Endothelial cell of umbilical vein (primary cell): ENCODE results near the gene TPD52L2. TPM values are rescaled to one million over a fixed set of nuclear protein-coding genes. Genes with fewer than 3 reads are reported as not detected.

Experiments used
- BruUV-seq: library from RNA; stranded (reverse); fragments of 400-500 nt; replicated peaks from 2 replicates; lab custom pipeline; 2021; lab: Mats Ljungman, UMichigan
- CTCF ChIA-PET: fragments of 300-600, 350-600 bp; sonication (Branson Sonifier 250); formaldehyde crosslinking; loops from one replicate; lab custom pipeline; 2021; ENCODE audit warnings: antibody characterized with exemption, inconsistent platforms; lab: Charles Lee
- POLR2A ChIA-PET: fragments of 300-600, 350-600 bp; sonication (Branson Sonifier 250); formaldehyde crosslinking; loops from one replicate; lab custom pipeline; 2021; ENCODE audit warnings: antibody characterized with exemption, inconsistent platforms; lab: Charles Lee
- DNase-seq: peaks from one replicate; pipeline ENCODE4 v3.0.0-alpha.2; 2011; ENCODE audit warnings: low read depth, low spot score
- FAIRE-seq: peaks from 2 replicates; lab custom pipeline; 2011; peaks lifted over from hg19 to GRCh38; lab: Jason Lieb, UNC
- H2AFZ ChIP-seq: 2 replicates; pipeline ENCODE4 v1.6.0; 2012; ENCODE audit warnings: low read depth, low read length, control low read depth, inconsistent platforms
- H3K27ac ChIP-seq: 2 replicates; pipeline ENCODE4 v1.5.1; 2011; ENCODE audit warnings: low read depth, mild to moderate bottlenecking, control low read depth, low read length, moderate library complexity; ENCODE audit not compliant: insufficient read depth
- H3K27me3 ChIP-seq, 2 experiments: 2 replicates each; pipeline versions ENCODE4 v1.6.0 to v1.6.1; 2011; ENCODE audit warnings: low read length in 2 of 2, mixed read lengths in 1 of 2; ENCODE audit not compliant: control insufficient read depth in 2 of 2, insufficient read depth in 2 of 2
- H3K36me3 ChIP-seq, 2 experiments: 2 replicates in 1 of 2; 3 replicates in 1 of 2; pipeline ENCODE4 v1.5.1; 2011; ENCODE audit warnings: low read length in 2 of 2, mild to moderate bottlenecking in 1 of 2, moderate library complexity in 1 of 2; ENCODE audit not compliant: control insufficient read depth in 2 of 2, insufficient read depth in 2 of 2; ENCODE audit errors: extremely low read depth in 1 of 2
- H3K4me1 ChIP-seq: 3 replicates; pipeline ENCODE4 v1.5.1; 2011; ENCODE audit warnings: mild to moderate bottlenecking, low read length; ENCODE audit not compliant: control insufficient read depth, insufficient read depth; ENCODE audit errors: extremely low read depth
- H3K4me2 ChIP-seq: 2 replicates; pipeline ENCODE4 v1.6.1; 2011; ENCODE audit warnings: low read length, control low read depth, mixed read lengths; ENCODE audit not compliant: insufficient read depth
- H3K4me3 ChIP-seq, 3 experiments: fragments of 200-600 bp in 1 of 3; sonication (generic), shearing (Covaris generic) in 1 of 3; replicated peaks in 1 of 3; 2 replicates each; pipeline ENCODE4 v1.5.1; 2011 to 2016; ENCODE audit warnings: control low read depth in 3 of 3, low read length in 3 of 3, mild to moderate bottlenecking in 2 of 3, inconsistent platforms in 1 of 3, low read depth in 1 of 3, moderate library complexity in 1 of 3; ENCODE audit not compliant: insufficient read depth in 1 of 3
- H3K79me2 ChIP-seq: 2 replicates; pipeline ENCODE4 v1.6.0; 2012; ENCODE audit warnings: low read length, inconsistent platforms; ENCODE audit not compliant: control insufficient read depth, insufficient read depth
- H3K9ac ChIP-seq: replicated peaks from 2 replicates; pipeline ENCODE3; 2011; ENCODE audit warnings: low read length, control low read depth; ENCODE audit not compliant: insufficient read depth; ENCODE audit errors: extremely low read depth
- H3K9me1 ChIP-seq: replicated peaks from 3 replicates; pipeline ENCODE4 v1.6.0; 2011; ENCODE audit warnings: mild to moderate bottlenecking, low read length; ENCODE audit not compliant: control insufficient read depth, insufficient read depth; ENCODE audit errors: extremely low read depth
- H3K9me3 ChIP-seq: replicated peaks from 2 replicates; pipeline ENCODE4 v1.5.1; 2012; ENCODE audit warnings: low read length, inconsistent platforms; ENCODE audit not compliant: control insufficient read depth, insufficient read depth
- H4K20me1 ChIP-seq: replicated peaks from 2 replicates; pipeline ENCODE3; 2011; ENCODE audit warnings: mild to moderate bottlenecking, low read length; ENCODE audit not compliant: control insufficient read depth, insufficient read depth; ENCODE audit errors: extremely low read depth
- EZH2 ChIP-seq: IDR thresholded peaks from 2 replicates; pipeline ENCODE4 v1.6.1; 2012; ENCODE audit warnings: borderline replicate concordance, low read depth, mild to moderate bottlenecking, moderate library complexity, low read length, inconsistent platforms; ENCODE audit not compliant: severe bottlenecking
- FOS ChIP-seq: IDR thresholded peaks from 2 replicates; pipeline ENCODE4 v1.6.1; 2011; ENCODE audit warnings: mild to moderate bottlenecking, low read length, moderate library complexity, borderline replicate concordance; ENCODE audit not compliant: insufficient read depth
- GATA2 ChIP-seq: IDR thresholded peaks from 2 replicates; pipeline ENCODE4 v1.7.0; 2011; ENCODE audit warnings: low read depth, mild to moderate bottlenecking, moderate library complexity, mixed read lengths, low read length; ENCODE audit not compliant: insufficient read length, insufficient read depth
- JUN ChIP-seq: IDR thresholded peaks from 2 replicates; pipeline ENCODE4 v1.6.1; 2011; ENCODE audit warnings: borderline replicate concordance, low read depth; ENCODE audit not compliant: insufficient read length, insufficient read depth
- MYC ChIP-seq: IDR thresholded peaks from one replicate; pipeline ENCODE4 v1.6.1; 2011; ENCODE audit warnings: mild to moderate bottlenecking, low read depth, low read length
- POLR2A ChIP-seq: IDR thresholded peaks from 2 replicates; pipeline ENCODE4 v1.6.1; 2012; ENCODE audit warnings: low read depth, mild to moderate bottlenecking, control low read depth, low read length
- POLR2AphosphoS5 ChIP-seq: IDR thresholded peaks from 2 replicates; pipeline ENCODE4 v1.6.1; 2012; ENCODE audit warnings: low read depth, mild to moderate bottlenecking, control low read depth, low read length, moderate library complexity; ENCODE audit not compliant: insufficient read depth
- dilution Hi-C: fragments of 300-500 bp; cut with MboI; formaldehyde crosslinking; loops from one replicate; pipeline ENCODE4 v1.15.0; 2019; ENCODE audit warnings: low sequenced_read_pairs; ENCODE audit not compliant: extremely low pct_ligation_motif_present
- intact Hi-C: fragments of 100-400 bp; cut with micrococcal nuclease; formaldehyde crosslinking; loops from one replicate; pipeline ENCODE4 v1.10.0; 2022
- polyA plus RNA-seq, 4 experiments: library from polyadenylated mRNA; depleted of rRNA in 3 of 4; stranded (reverse) in 3 of 4; unstranded in 1 of 4; fragments of >200 nt; gene quantifications; 2 replicates each; pipeline versions ENCODE4 v1.2.1 to v1.2.3, GENCODE V29; 2011 to 2012; ENCODE audit warnings: missing spikeins in 1 of 4
- total RNA-seq: library from RNA; stranded (reverse); gene quantifications from 2 replicates; pipeline ENCODE4 v1.2.3, GENCODE V29; 2021
- TF ChIP-seq, protein P1 (sequence below): IDR thresholded peaks from 2 replicates; pipeline ENCODE4 v1.6.1; 2011; ENCODE audit not compliant: insufficient read depth, insufficient read length
- TF ChIP-seq, protein P2 (sequence below), 2 donors: IDR thresholded peaks; 1 replicate in 1 of 2; 2 replicates in 1 of 2; pipeline ENCODE4 v1.5.1; 2011; ENCODE audit warnings: low read length in 2 of 2, mild to moderate bottlenecking in 2 of 2, moderate library complexity in 2 of 2, control low read depth in 1 of 2, inconsistent platforms in 1 of 2, low read depth in 1 of 2; ENCODE audit not compliant: insufficient read depth in 1 of 2; ENCODE audit errors: extremely low read depth in 1 of 2

The TPD52L2 gene
- total and polyA plus RNA-seq, 2 donors (not counting 3 experiments of a cell fraction or from before 2014, with no cell fraction given): 123 to 142 TPM

DNA sequence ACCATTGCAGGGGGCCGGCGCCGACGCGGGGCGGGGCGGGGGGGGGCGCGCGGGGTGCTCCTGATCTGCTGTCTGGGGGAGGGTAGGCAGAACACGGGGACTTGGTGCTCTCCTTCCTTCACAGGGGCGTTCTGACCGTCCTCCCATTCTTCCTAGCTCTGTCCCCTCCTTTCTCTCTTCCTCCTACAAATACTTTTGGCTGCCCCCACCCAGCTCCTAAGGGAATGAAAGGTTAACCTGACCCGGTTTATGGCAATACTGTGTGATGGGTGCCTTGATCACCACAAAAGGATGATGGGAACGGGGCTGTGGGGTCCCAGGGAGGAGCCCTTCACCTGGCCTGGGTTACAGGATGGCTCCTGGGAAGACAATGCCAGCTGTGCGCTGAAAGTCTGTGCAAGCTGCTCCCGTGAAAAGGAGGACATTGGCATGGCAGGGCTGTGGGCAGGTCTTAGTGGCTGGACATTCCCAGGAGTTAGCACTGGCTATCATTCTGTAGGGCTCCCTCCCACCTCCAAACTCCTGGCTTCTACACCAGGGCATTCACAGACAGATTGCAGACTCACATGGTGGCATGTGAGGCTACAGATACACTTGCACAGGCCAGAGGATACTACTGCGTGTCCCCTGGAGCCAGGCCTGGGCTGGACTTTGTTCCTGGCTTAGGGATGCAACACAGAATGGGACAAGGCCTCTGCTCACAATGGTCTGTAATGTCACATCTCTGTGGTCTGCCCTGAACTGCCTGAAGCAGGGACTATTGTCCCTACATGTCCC is 1.9 kb upstream of the TPD52L2 start:
- H2AFZ ChIP-seq: no peak overlapping the region
- H3K4me3 ChIP-seq: no peak overlapping the region
- BruUV-seq: no TSS peak
- CTCF ChIA-PET: interaction anchor here (0.6 to 3.9 kb wide), 16 partner anchors 8 to 325 kb away, joined by 3 to 24 read pairs (median 6); partner anchors contain the start of genes ARFRP1, PTK6 and ZGPAT
- FAIRE-seq (no peak), DNase-seq (no peak)
- dilution Hi-C loops: no loop called here
- POLR2A ChIA-PET: no interaction called here
- H3K4me1 ChIP-seq: peaks cover 18% of the 10 kb centered on the region
- TF ChIP-seq POLR2AphosphoS5 (no peak), FOS (no peak), JUN (no peak), EZH2 (no peak), POLR2A (no peak), MYC (no peak), GATA2 (no peak)
- TF ChIP-seq, protein P1, sequence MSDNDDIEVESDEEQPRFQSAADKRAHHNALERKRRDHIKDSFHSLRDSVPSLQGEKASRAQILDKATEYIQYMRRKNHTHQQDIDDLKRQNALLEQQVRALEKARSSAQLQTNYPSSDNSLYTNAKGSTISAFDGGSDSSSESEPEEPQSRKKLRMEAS: no peak
- TF ChIP-seq, protein P2, sequence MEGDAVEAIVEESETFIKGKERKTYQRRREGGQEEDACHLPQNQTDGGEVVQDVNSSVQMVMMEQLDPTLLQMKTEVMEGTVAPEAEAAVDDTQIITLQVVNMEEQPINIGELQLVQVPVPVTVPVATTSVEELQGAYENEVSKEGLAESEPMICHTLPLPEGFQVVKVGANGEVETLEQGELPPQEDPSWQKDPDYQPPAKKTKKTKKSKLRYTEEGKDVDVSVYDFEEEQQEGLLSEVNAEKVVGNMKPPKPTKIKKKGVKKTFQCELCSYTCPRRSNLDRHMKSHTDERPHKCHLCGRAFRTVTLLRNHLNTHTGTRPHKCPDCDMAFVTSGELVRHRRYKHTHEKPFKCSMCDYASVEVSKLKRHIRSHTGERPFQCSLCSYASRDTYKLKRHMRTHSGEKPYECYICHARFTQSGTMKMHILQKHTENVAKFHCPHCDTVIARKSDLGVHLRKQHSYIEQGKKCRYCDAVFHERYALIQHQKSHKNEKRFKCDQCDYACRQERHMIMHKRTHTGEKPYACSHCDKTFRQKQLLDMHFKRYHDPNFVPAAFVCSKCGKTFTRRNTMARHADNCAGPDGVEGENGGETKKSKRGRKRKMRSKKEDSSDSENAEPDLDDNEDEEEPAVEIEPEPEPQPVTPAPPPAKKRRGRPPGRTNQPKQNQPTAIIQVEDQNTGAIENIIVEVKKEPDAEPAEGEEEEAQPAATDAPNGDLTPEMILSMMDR (IDR thresholded peaks at IDR 0.05; ENCODE audit: extremely low read depth in 1 of 2, insufficient read depth in 1 of 2, low read depth in 1 of 2, low read length in 2 of 2): no peak
- H4K20me1 ChIP-seq: no peaks in the 10 kb centered on the region
- intact Hi-C loops: loop anchor here (5.0 kb wide), 1 partner anchor 36 kb away; no protein-coding TSS in a partner anchor
- peak overlapping the region; percentile 12 for H3K9ac ChIP-seq
- H3K4me2 ChIP-seq: peak overlapping the region; percentile 56
- peaks cover 26% of the 10 kb centered on the region for H3K79me2 ChIP-seq
- no peaks in the 10 kb centered on the region for H3K9me1 ChIP-seq
- H3K27me3 ChIP-seq: no peaks in the 10 kb centered on the region
- peaks cover 0 to 4% of the 10 kb centered on the region in 2 experiments for H3K36me3 ChIP-seq
- no peak overlapping the region for H3K27ac ChIP-seq
- H3K9me3 ChIP-seq: no peaks in the 10 kb centered on the region
